Liver (tissue), 9 donors: ENCODE data around the gene PCDH12. TPM values are rescaled to one million over a fixed set of nuclear protein-coding genes. Genes with fewer than 3 reads are reported as not detected.

ENCODE experiments used
- DNase-seq: peaks from one replicate; pipeline ENCODE4 v3.0.0-alpha.2; 2017; ENCODE audit warnings: low spot score
- H3K27ac ChIP-seq, 2 donors: one replicate each; pipeline ENCODE4 v1.7.0; 2013; ENCODE audit warnings: inconsistent platforms in 2 of 2, low read length in 2 of 2, control low read depth in 1 of 2, low read depth in 1 of 2, mild to moderate bottlenecking in 1 of 2
- H3K27me3 ChIP-seq, 4 donors: one replicate each; pipeline versions ENCODE4 v1.6.1 to v1.7.0; 2013; ENCODE audit warnings: low read length in 3 of 4, inconsistent platforms in 1 of 4, mild to moderate bottlenecking in 1 of 4, moderate library complexity in 1 of 4; ENCODE audit not compliant: control insufficient read depth in 4 of 4, insufficient read depth in 4 of 4
- H3K36me3 ChIP-seq, 4 donors: one replicate each; pipeline versions ENCODE4 v1.6.1 to v1.7.0; 2013; ENCODE audit warnings: low read length in 3 of 4, mild to moderate bottlenecking in 3 of 4, low read depth in 1 of 4, moderate library complexity in 1 of 4; ENCODE audit not compliant: control insufficient read depth in 4 of 4, insufficient read depth in 3 of 4
- H3K4me1 ChIP-seq, 4 donors: one replicate each; pipeline versions ENCODE4 v1.6.1 to v1.7.0; 2013; ENCODE audit warnings: low read length in 3 of 4, mild to moderate bottlenecking in 3 of 4, moderate library complexity in 1 of 4; ENCODE audit not compliant: control insufficient read depth in 4 of 4, insufficient read depth in 4 of 4
- H3K4me3 ChIP-seq, 3 donors: one replicate each; pipeline versions ENCODE4 v1.6.1 to v1.7.0; 2013; ENCODE audit warnings: low read length in 3 of 3, control low read depth in 1 of 3, low read depth in 1 of 3, mild to moderate bottlenecking in 1 of 3
- H3K9ac ChIP-seq, 2 donors: one replicate each; pipeline ENCODE4 v1.7.0; 2013; ENCODE audit warnings: low read length in 2 of 2, mild to moderate bottlenecking in 2 of 2, moderate library complexity in 2 of 2, control low read depth in 1 of 2, low read depth in 1 of 2
- H3K9me3 ChIP-seq, 4 donors: one replicate each; pipeline versions ENCODE4 v1.6.1 to v1.7.0; 2013; ENCODE audit warnings: low read length in 3 of 4; ENCODE audit not compliant: control insufficient read depth in 4 of 4
- CTCF ChIP-seq: fragments of 150-350 bp; IDR thresholded peaks from 2 replicates; pipeline ENCODE4 v1.5.1; 2017; ENCODE audit warnings: improper control_type of control experiment, low read depth, low read length; ENCODE audit not compliant: missing input control
- EGR1 ChIP-seq, 2 donors: IDR thresholded peaks; 2 replicates each; pipeline ENCODE4 v1.6.1; 2016 to 2018; ENCODE audit warnings: antibody characterized with exemption in 2 of 2, low read depth in 2 of 2
- FOXA1 ChIP-seq: IDR thresholded peaks from 2 replicates; pipeline ENCODE4 v1.6.1; 2016; ENCODE audit warnings: antibody characterized with exemption
- FOXA2 ChIP-seq: IDR thresholded peaks from 2 replicates; pipeline ENCODE4 v1.6.1; 2016; ENCODE audit warnings: antibody characterized with exemption
- GABPA ChIP-seq, 2 donors: IDR thresholded peaks in 1 of 2; conservative IDR thresholded peaks in 1 of 2; 2 replicates each; pipeline ENCODE4 v1.6.1; 2016; ENCODE audit warnings: antibody characterized with exemption in 2 of 2, mild to moderate bottlenecking in 1 of 2, moderate library complexity in 1 of 2
- HNF4A ChIP-seq, 2 donors: conservative IDR thresholded peaks; 2 replicates each; pipeline ENCODE4 v1.6.1; 2016; ENCODE audit warnings: antibody characterized with exemption in 2 of 2, mild to moderate bottlenecking in 2 of 2
- HNF4G ChIP-seq: IDR thresholded peaks from 2 replicates; pipeline ENCODE4 v1.6.1; 2016; ENCODE audit warnings: antibody characterized with exemption
- JUND ChIP-seq, 2 donors: IDR thresholded peaks; 2 replicates each; pipeline ENCODE4 v1.6.1; 2016; ENCODE audit warnings: antibody characterized with exemption in 2 of 2
- NR2F2 ChIP-seq: IDR thresholded peaks from 2 replicates; pipeline ENCODE4 v1.6.1; 2016; ENCODE audit warnings: antibody characterized with exemption
- RAD21 ChIP-seq, 2 donors: IDR thresholded peaks; 2 replicates each; pipeline ENCODE4 v1.6.1; 2016; ENCODE audit warnings: antibody characterized with exemption in 2 of 2, mild to moderate bottlenecking in 2 of 2
- REST ChIP-seq: IDR thresholded peaks from 2 replicates; pipeline ENCODE4 v1.6.1; 2016; ENCODE audit warnings: antibody characterized with exemption, mild to moderate bottlenecking
- RXRA ChIP-seq, 2 donors: IDR thresholded peaks; 2 replicates each; pipeline ENCODE4 v1.6.1; 2017 to 2018; ENCODE audit warnings: antibody characterized with exemption in 2 of 2, mild to moderate bottlenecking in 1 of 2
- SP1 ChIP-seq: IDR thresholded peaks from 2 replicates; pipeline ENCODE4 v1.6.1; 2018; ENCODE audit warnings: antibody characterized with exemption, mild to moderate bottlenecking
- TAF1 ChIP-seq: conservative IDR thresholded peaks from 2 replicates; pipeline ENCODE4 v1.6.1; 2016; ENCODE audit warnings: antibody characterized with exemption, mild to moderate bottlenecking
- YY1 ChIP-seq: IDR thresholded peaks from 2 replicates; pipeline ENCODE4 v1.6.1; 2016; ENCODE audit warnings: antibody characterized with exemption, mild to moderate bottlenecking
- WGBS: extraction: QIAGEN DNeasy Blood & Tissue Kit; methylation state at CpG from one replicate; pipeline ENCODE4 v1.1.7; 2013; 5-methylcytosine and 5-hydroxymethylcytosine counted together
- polyA plus RNA-seq, 2 donors: library from polyadenylated mRNA; stranded (reverse) in 1 of 2; unstranded in 1 of 2; fragments of 200-250 nt in 1 of 2; fragments of >200 nt in 1 of 2; fragmentation: Nextera tagmentation in 1 of 2; extraction: Ambion mirVana in 1 of 2; gene quantifications; one replicate each; pipeline versions ENCODE4 v1.2.1 to v1.2.3, GENCODE V29; 2013 to 2015
- total RNA-seq, 2 donors: library from RNA; depleted of rRNA; stranded (reverse); fragments of >200 nt; gene quantifications; one replicate each; pipeline ENCODE4 v1.2.3, GENCODE V29; 2014
- TF ChIP-seq, protein P1 (sequence below): IDR thresholded peaks from 2 replicates; pipeline ENCODE4 v1.6.1; 2016; ENCODE audit warnings: antibody characterized with exemption
- TF ChIP-seq, protein P2 (sequence below): IDR thresholded peaks from 2 replicates; pipeline ENCODE4 v1.6.1; 2016; ENCODE audit warnings: antibody characterized with exemption
- TF ChIP-seq, protein P3 (sequence below): IDR thresholded peaks from 2 replicates; pipeline ENCODE4 v1.6.1; 2016; ENCODE audit warnings: antibody characterized with exemption
- donor health status: healthy.
- donor health status: healthy.
- donor health status: healthy.
- donor health status: healthy.
- donor health status: healthy.

Gene PCDH12
- total and polyA plus RNA-seq, 4 donors, result 0.74 to 4.9 (median 3.8) TPM

DNA sequence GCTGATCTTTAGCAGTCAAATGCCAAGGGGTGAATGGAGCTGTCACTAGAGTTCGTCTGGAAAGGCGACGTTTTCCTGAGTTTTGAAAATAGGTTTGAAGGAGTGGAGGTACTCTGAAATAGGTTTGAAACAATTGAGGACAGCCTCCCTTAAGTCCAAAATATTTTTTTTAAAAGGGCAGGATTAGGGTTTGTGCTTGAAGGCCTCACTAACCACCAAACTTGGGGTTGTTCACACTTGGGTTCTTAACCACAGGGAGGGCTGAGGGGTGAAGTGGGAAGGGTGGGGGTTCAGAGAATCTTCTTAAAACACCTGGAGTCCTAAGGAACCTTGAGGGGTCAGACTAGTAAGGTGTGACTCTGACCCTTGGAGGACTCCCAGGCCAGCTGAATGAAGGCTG is 3.5 kb upstream of the PCDH12 start:
- H3K27ac ChIP-seq, result no peak overlapping the region
- 79% methylated on average over 3 of the region's 3 CpGs for WGBS
- TF ChIP-seq HNF4G, result no peak
- TF ChIP-seq RAD21 (IDR thresholded peaks at IDR 0.05), result no peak
- TF ChIP-seq, protein P1, sequence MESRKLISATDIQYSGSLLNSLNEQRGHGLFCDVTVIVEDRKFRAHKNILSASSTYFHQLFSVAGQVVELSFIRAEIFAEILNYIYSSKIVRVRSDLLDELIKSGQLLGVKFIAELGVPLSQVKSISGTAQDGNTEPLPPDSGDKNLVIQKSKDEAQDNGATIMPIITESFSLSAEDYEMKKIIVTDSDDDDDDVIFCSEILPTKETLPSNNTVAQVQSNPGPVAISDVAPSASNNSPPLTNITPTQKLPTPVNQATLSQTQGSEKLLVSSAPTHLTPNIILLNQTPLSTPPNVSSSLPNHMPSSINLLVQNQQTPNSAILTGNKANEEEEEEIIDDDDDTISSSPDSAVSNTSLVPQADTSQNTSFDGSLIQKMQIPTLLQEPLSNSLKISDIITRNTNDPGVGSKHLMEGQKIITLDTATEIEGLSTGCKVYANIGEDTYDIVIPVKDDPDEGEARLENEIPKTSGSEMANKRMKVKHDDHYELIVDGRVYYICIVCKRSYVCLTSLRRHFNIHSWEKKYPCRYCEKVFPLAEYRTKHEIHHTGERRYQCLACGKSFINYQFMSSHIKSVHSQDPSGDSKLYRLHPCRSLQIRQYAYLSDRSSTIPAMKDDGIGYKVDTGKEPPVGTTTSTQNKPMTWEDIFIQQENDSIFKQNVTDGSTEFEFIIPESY, result no peak
- no peak for TF ChIP-seq GABPA (IDR thresholded peaks at IDR 0.05 in 1 of 2, conservative IDR thresholded peaks at IDR 0.05 in 1 of 2)

DNA sequence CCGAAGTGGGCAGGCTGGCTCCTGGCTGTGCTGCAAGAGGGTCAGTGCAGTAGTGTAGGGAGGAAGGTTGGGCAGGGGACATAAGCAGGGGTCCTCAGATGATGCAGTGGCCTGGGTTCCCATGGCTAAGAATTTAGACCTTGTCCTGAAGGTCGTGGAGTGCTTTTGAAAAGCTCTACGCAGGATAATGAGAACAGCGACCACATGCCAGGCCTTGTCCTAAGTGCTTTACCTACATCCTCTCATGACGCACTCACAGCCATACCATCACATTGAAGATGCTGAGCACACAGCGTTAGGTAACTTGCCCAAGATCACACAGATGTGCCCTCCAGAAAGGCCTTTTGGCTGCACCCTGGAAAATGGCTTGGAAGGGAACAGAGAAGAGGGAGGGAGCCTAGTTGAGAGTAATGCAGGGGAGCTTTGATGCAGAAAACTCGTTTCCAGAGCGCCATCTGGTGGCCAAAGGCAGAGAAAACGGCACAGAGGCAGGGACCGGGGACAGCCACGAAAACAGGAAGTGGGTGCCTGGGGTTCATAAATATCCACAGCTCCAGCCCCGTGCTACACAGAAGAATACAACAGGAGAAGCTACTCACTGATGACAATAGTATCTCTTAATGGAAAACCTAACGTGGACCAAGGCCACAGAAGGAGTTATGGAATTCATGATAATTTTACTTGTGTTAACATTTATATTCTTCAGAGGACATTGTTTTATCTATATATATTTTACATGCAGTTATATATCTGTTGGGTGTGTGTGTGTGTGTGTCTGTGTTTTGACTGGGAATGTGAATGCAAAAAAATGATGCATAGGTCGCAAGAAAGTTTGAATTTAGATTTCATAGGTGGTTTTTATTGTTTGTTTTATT is 2.7 kb upstream of the PCDH12 start:
- 29% methylated on average over 14 of the region's 14 CpGs for WGBS
- Histone ChIP-seq H3K27me3 (no peaks in the 10 kb centered on the region), H3K9ac (no peak overlapping the region), H3K27ac (no peak overlapping the region), H3K9me3 (no peaks in the 10 kb centered on the region), H3K4me3 (no peak overlapping the region), H3K36me3 (no peaks in the 10 kb centered on the region), H3K4me1 (peaks cover 0 to 16% (median 5%) of the 10 kb centered on the region in 4 donors)
- peak; percentile 92 for DNase-seq
- peak; percentile 31 for TF ChIP-seq REST
- TF ChIP-seq SP1, result no peak
- no peak for TF ChIP-seq NR2F2
- TF ChIP-seq RXRA (IDR thresholded peaks at IDR 0.05), result peak; percentile 11 to 12
- TF ChIP-seq, protein P2, sequence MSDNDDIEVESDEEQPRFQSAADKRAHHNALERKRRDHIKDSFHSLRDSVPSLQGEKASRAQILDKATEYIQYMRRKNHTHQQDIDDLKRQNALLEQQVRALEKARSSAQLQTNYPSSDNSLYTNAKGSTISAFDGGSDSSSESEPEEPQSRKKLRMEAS, result no peak
- no peak for TF ChIP-seq TAF1
- TF ChIP-seq FOXA1, result no peak
- TF ChIP-seq HNF4G, result no peak
- peak in 1 of 2 donors; percentile 38 for TF ChIP-seq GABPA (IDR thresholded peaks at IDR 0.05 in 1 of 2, conservative IDR thresholded peaks at IDR 0.05 in 1 of 2)
- TF ChIP-seq RAD21 (IDR thresholded peaks at IDR 0.05), result peak; percentile 94 to 97
- TF ChIP-seq YY1, result no peak
- TF ChIP-seq JUND (IDR thresholded peaks at IDR 0.05), result no peak
- TF ChIP-seq CTCF, result peak; percentile 89
- no peak for TF ChIP-seq FOXA2
- TF ChIP-seq, protein P1, result no peak
- TF ChIP-seq, protein P3, sequence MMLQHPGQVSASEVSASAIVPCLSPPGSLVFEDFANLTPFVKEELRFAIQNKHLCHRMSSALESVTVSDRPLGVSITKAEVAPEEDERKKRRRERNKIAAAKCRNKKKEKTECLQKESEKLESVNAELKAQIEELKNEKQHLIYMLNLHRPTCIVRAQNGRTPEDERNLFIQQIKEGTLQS, result no peak
- TF ChIP-seq EGR1 (IDR thresholded peaks at IDR 0.05; ENCODE audit: low read depth in 2 of 2), result no peak
- peak in 1 of 2 donors; percentile 11 for TF ChIP-seq HNF4A (conservative IDR thresholded peaks at IDR 0.05)

More for the DNA sequence above, 3.5 kb upstream of the PCDH12 start:
- Histone ChIP-seq H3K4me1 (peaks cover 2 to 18% (median 8%) of the 10 kb centered on the region in 4 donors), H3K9ac (no peak overlapping the region), H3K27me3 (no peaks in the 10 kb centered on the region), H3K36me3 (no peaks in the 10 kb centered on the region), H3K9me3 (no peaks in the 10 kb centered on the region), H3K4me3 (no peak overlapping the region)
- DNase-seq, result no peak
